Measurements from ENCODE around the gene LCP2.

- TF ChIP-seq, protein P1, sequence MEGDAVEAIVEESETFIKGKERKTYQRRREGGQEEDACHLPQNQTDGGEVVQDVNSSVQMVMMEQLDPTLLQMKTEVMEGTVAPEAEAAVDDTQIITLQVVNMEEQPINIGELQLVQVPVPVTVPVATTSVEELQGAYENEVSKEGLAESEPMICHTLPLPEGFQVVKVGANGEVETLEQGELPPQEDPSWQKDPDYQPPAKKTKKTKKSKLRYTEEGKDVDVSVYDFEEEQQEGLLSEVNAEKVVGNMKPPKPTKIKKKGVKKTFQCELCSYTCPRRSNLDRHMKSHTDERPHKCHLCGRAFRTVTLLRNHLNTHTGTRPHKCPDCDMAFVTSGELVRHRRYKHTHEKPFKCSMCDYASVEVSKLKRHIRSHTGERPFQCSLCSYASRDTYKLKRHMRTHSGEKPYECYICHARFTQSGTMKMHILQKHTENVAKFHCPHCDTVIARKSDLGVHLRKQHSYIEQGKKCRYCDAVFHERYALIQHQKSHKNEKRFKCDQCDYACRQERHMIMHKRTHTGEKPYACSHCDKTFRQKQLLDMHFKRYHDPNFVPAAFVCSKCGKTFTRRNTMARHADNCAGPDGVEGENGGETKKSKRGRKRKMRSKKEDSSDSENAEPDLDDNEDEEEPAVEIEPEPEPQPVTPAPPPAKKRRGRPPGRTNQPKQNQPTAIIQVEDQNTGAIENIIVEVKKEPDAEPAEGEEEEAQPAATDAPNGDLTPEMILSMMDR (IDR thresholded peaks at IDR 0.05; ENCODE audit: insufficient read depth, low read length) = no peak
- TF ChIP-seq GABPA (IDR thresholded peaks at IDR 0.05; ENCODE audit: low read depth) = no peak
Observed at GRCh38 chr5:170256571-170256970, 41.0 kb downstream of the LCP2 start.
